Neuronal stem cell (in vitro differentiated cells): ENCODE results near the gene ERICH2.

ENCODE experiments used
- DNase-seq: peaks from one replicate; pipeline ENCODE4 v3.0.0-alpha.2; 2013; ENCODE audit warnings: low spot score
- H2AFZ ChIP-seq: one replicate; pipeline ENCODE4 v1.6.1; 2013; ENCODE audit warnings: mild to moderate bottlenecking, low read length, inconsistent platforms
- H2AK5ac ChIP-seq: 2 replicates; pipeline ENCODE4 v1.6.1; 2013; ENCODE audit warnings: low read depth, mild to moderate bottlenecking, inconsistent platforms, low read length, moderate library complexity, mixed read lengths
- H2BK120ac ChIP-seq: 2 replicates; pipeline ENCODE4 v1.6.1; 2013; ENCODE audit warnings: low read depth, mild to moderate bottlenecking, inconsistent platforms, low read length, moderate library complexity, mixed read lengths
- H2BK12ac ChIP-seq: one replicate; pipeline ENCODE4 v1.6.1; 2013; ENCODE audit warnings: low read length, inconsistent platforms
- H2BK15ac ChIP-seq: 2 replicates; pipeline ENCODE4 v1.6.1; 2013; ENCODE audit warnings: mild to moderate bottlenecking, low read length, inconsistent platforms, mixed read lengths
- H2BK5ac ChIP-seq: one replicate; pipeline ENCODE4 v1.6.1; 2013; ENCODE audit warnings: inconsistent platforms, mild to moderate bottlenecking, low read length, moderate library complexity
- H3K14ac ChIP-seq: one replicate; pipeline ENCODE4 v1.6.1; 2013; ENCODE audit warnings: low read length, inconsistent platforms
- H3K18ac ChIP-seq: 2 replicates; pipeline ENCODE4 v1.6.1; 2013; ENCODE audit warnings: low read length, inconsistent platforms
- H3K23ac ChIP-seq: 2 replicates; pipeline ENCODE4 v1.6.1; 2013; ENCODE audit warnings: low read depth, mild to moderate bottlenecking, mixed read lengths, low read length, inconsistent platforms; ENCODE audit not compliant: poor library complexity
- H3K27ac ChIP-seq: replicated peaks from 3 replicates; pipeline ENCODE4 v1.5.1; 2013; ENCODE audit warnings: low read length, inconsistent platforms
- H3K27me3 ChIP-seq, 3 experiments: 2 replicates each; pipeline ENCODE4 v1.6.1; 2013; ENCODE audit warnings: low read length in 3 of 3, mild to moderate bottlenecking in 2 of 3, inconsistent platforms in 1 of 3, low read depth in 1 of 3, mixed read lengths in 1 of 3, moderate library complexity in 1 of 3; ENCODE audit not compliant: control insufficient read depth in 3 of 3, insufficient read depth in 3 of 3
- H3K36me3 ChIP-seq, 2 donors: replicated peaks in 1 of 2; 2 replicates each; pipeline ENCODE4 v1.6.1; 2013; ENCODE audit warnings: low read length in 2 of 2; ENCODE audit not compliant: control insufficient read depth in 2 of 2, insufficient read depth in 2 of 2
- H3K4ac ChIP-seq: 2 replicates; pipeline ENCODE4 v1.6.1; 2013; ENCODE audit warnings: inconsistent platforms, mild to moderate bottlenecking, low read length, moderate library complexity
- H3K4me1 ChIP-seq, 2 donors: 1 replicate in 1 of 2; 2 replicates in 1 of 2; pipeline ENCODE4 v1.6.1; 2013; ENCODE audit warnings: low read length in 2 of 2, low read depth in 1 of 2; ENCODE audit not compliant: control insufficient read depth in 2 of 2, insufficient read depth in 1 of 2
- H3K4me2 ChIP-seq: one replicate; pipeline ENCODE4 v1.6.1; 2013; ENCODE audit warnings: mild to moderate bottlenecking, low read length, inconsistent platforms; ENCODE audit not compliant: insufficient read depth, poor library complexity, severe bottlenecking
- H3K4me3 ChIP-seq, 2 donors: 2 replicates each; pipeline ENCODE4 v1.5.1; 2013; ENCODE audit warnings: low read length in 2 of 2, mild to moderate bottlenecking in 2 of 2, inconsistent platforms in 1 of 2, moderate library complexity in 1 of 2
- H3K79me1 ChIP-seq: one replicate; pipeline ENCODE4 v1.6.1; 2013; ENCODE audit warnings: low read depth, mild to moderate bottlenecking, inconsistent platforms, low read length, moderate library complexity
- H3K9ac ChIP-seq: one replicate; pipeline ENCODE4 v1.6.1; 2013; ENCODE audit warnings: mild to moderate bottlenecking, low read depth, low read length, inconsistent platforms; ENCODE audit not compliant: poor library complexity
- H3K9me3 ChIP-seq, 2 donors: replicated peaks in 1 of 2; 2 replicates each; pipeline versions ENCODE3 to v1.6.1; 2013; ENCODE audit warnings: low read length in 2 of 2, mild to moderate bottlenecking in 2 of 2, inconsistent platforms in 1 of 2, low read depth in 1 of 2, mixed read lengths in 1 of 2, moderate library complexity in 1 of 2; ENCODE audit not compliant: control insufficient read depth in 2 of 2, insufficient read depth in 1 of 2
- H4K8ac ChIP-seq: one replicate; pipeline ENCODE4 v1.6.1; 2013; ENCODE audit warnings: low read depth, mild to moderate bottlenecking, inconsistent platforms, low read length, moderate library complexity
- H4K91ac ChIP-seq: one replicate; pipeline ENCODE4 v1.6.1; 2013; ENCODE audit warnings: low read length, low read depth, mild to moderate bottlenecking, inconsistent platforms; ENCODE audit not compliant: poor library complexity
- WGBS, 2 donors: extraction: QIAGEN DNeasy Blood & Tissue Kit; methylation state at CpG; one replicate each; pipeline ENCODE4 v1.1.7; 2013; ENCODE audit warnings: missing lambda C conversion rate in 2 of 2, mixed read lengths in 1 of 2; ENCODE audit not compliant: insufficient read length in 2 of 2, insufficient replicate concordance in 1 of 2; ENCODE audit errors: extremely low coverage in 2 of 2; 5-methylcytosine and 5-hydroxymethylcytosine counted together

The ERICH2 gene

DNA sequence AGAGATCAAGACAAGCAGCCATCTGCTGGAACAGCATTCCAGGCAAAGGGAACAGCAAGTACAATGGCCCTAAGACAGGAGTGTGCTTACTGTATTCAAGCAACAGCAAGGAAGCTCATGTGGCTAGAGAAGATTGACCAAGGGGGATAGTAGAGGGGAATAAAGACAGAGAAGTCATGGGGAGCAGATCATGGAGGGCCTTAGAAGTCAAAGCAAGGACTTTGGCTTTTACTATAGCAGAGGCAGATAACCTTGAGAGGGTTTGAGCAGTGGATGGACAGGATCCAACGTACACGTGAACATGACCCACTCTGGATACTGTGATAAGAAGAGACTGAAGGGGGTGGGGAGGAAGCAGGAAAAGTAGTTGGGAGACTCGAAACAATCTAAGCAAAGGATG is 28.2 kb upstream of the ERICH2 start:
- H2AK5ac ChIP-seq, result no peak overlapping the region
- no peaks in the 10 kb centered on the region for H3K4me1 ChIP-seq
- no peak overlapping the region for H2BK15ac ChIP-seq
- H2BK5ac ChIP-seq, result no peak overlapping the region
- no peak overlapping the region for H2AFZ ChIP-seq
- no peaks in the 10 kb centered on the region for H3K36me3 ChIP-seq
- no peak overlapping the region for H3K27ac ChIP-seq
- no peak overlapping the region for H3K4me3 ChIP-seq
- no peak overlapping the region for H3K18ac ChIP-seq
- H3K27me3 ChIP-seq, result peaks cover 0 to 6% (median 0%) of the 10 kb centered on the region in 3 experiments
- DNase-seq, result no peak
- no peak overlapping the region for H3K14ac ChIP-seq
- H4K91ac ChIP-seq, result no peak overlapping the region
- no peak overlapping the region for H3K9ac ChIP-seq
- no peak overlapping the region for H2BK120ac ChIP-seq
- H3K4me2 ChIP-seq, result no peak overlapping the region
- no peaks in the 10 kb centered on the region for H3K9me3 ChIP-seq
- no peak overlapping the region for H3K23ac ChIP-seq
- no peak overlapping the region for H2BK12ac ChIP-seq
- H3K4ac ChIP-seq, result no peak overlapping the region
- WGBS, 2 donors, result no CpG with 5 or more reads among the region's 3 CpGs
- no peaks in the 10 kb centered on the region for H3K79me1 ChIP-seq
- H4K8ac ChIP-seq, result no peak overlapping the region

DNA sequence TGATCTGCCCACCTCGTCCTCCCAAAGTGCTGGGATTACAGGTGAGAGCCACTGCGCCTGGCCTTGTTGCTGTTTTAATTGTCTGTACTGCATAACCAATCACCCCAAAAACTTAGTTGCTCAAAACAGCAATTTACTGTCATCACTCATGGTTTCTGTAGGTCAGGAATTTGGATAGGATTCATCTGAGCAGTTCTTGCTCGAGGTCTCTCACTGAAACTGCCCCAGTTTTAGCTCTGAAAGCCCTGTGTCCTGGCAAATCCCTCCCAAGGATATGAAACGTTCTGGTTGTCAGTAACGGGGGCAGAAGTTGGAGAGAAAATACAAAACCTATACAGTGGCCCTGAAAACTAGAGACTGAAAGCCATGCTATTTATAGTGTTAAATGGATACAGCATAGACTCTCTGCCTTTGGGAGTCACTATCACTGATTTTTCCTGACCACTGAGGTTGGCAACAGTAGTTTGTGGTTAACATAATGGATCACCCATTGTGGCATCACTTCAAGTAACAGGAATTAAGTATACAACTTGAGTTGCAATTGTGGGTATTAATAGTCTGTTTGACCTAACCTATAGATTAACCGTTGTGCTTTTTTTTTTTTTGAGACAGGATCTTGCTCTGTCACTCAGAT is 27.2 kb upstream of the ERICH2 start:
- H3K4me1 ChIP-seq, result no peaks in the 10 kb centered on the region
- no peak overlapping the region for H3K23ac ChIP-seq
- H2BK5ac ChIP-seq, result no peak overlapping the region
- no peaks in the 10 kb centered on the region for H3K79me1 ChIP-seq
- H3K27me3 ChIP-seq, result peaks cover 0 to 10% (median 0%) of the 10 kb centered on the region in 3 experiments
- H3K18ac ChIP-seq, result no peak overlapping the region
- no peak overlapping the region for H3K14ac ChIP-seq
- H3K27ac ChIP-seq, result no peak overlapping the region
- no peaks in the 10 kb centered on the region for H3K9me3 ChIP-seq
- H2BK120ac ChIP-seq, result no peak overlapping the region
- no peaks in the 10 kb centered on the region for H3K36me3 ChIP-seq
- H3K4me2 ChIP-seq, result no peak overlapping the region
- no peak overlapping the region for H2BK15ac ChIP-seq
- no peak overlapping the region for H3K4ac ChIP-seq
- H3K4me3 ChIP-seq, result no peak overlapping the region
- no peak for DNase-seq
- no peak overlapping the region for H2BK12ac ChIP-seq
- H4K91ac ChIP-seq, result no peak overlapping the region
- no peak overlapping the region for H2AFZ ChIP-seq
- H2AK5ac ChIP-seq, result no peak overlapping the region
- H4K8ac ChIP-seq, result no peak overlapping the region
- no CpG with 5 or more reads among the region's 6 CpGs for WGBS, 2 donors
- H3K9ac ChIP-seq, result no peak overlapping the region

DNA sequence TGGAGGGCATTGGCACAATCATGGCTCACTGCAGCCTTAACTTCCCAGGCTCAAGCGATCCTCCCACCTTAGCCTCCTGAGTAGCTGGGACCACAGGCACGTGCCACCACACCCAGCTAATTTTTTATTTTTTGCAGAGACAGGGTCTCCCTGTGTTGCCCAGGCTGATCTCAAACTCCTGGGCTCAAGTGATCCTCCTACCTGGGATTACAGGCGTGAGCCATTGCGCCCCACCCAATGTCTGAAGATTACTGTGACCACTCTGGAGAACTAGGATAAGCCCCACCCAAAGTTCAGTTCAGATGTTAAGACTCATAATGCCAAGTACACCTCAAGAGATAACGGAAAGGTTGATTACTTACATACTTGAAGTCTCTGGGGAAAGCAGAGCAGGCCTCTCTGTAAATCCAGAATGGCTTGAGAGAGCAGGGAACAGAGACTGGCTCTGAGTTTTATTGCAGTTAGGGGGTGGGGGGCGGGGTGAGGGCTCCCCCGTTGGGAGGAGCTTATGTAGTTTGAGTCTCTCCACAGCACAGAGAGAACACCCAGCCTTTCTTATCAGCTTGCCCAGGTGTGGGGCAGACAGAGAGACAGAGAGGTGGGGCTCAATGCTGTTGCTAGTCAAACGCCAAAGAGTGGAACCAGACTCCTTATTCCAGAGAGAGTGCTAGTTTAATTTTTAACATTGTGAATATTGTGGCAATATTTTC is 26.5 kb upstream of the ERICH2 start:
- Histone ChIP-seq H3K79me1 (no peaks in the 10 kb centered on the region), H3K27me3 (peaks cover 0 to 10% (median 0%) of the 10 kb centered on the region in 3 experiments), H3K4ac (no peak overlapping the region), H2BK15ac (no peak overlapping the region), H4K91ac (no peak overlapping the region), H3K9ac (no peak overlapping the region), H3K4me1 (no peaks in the 10 kb centered on the region), H3K14ac (no peak overlapping the region), H3K36me3 (no peaks in the 10 kb centered on the region), H3K18ac (no peak overlapping the region), H3K4me3 (no peak overlapping the region), H2BK5ac (no peak overlapping the region), H3K27ac (no peak overlapping the region), H2BK12ac (no peak overlapping the region), H3K4me2 (no peak overlapping the region), H2AK5ac (no peak overlapping the region), H3K9me3 (no peaks in the 10 kb centered on the region), H2BK120ac (no peak overlapping the region), H3K23ac (no peak overlapping the region), H4K8ac (no peak overlapping the region), H2AFZ (no peak overlapping the region)
- DNase-seq, result no peak
- WGBS, 2 donors, result no CpG with 5 or more reads among the region's 8 CpGs

DNA sequence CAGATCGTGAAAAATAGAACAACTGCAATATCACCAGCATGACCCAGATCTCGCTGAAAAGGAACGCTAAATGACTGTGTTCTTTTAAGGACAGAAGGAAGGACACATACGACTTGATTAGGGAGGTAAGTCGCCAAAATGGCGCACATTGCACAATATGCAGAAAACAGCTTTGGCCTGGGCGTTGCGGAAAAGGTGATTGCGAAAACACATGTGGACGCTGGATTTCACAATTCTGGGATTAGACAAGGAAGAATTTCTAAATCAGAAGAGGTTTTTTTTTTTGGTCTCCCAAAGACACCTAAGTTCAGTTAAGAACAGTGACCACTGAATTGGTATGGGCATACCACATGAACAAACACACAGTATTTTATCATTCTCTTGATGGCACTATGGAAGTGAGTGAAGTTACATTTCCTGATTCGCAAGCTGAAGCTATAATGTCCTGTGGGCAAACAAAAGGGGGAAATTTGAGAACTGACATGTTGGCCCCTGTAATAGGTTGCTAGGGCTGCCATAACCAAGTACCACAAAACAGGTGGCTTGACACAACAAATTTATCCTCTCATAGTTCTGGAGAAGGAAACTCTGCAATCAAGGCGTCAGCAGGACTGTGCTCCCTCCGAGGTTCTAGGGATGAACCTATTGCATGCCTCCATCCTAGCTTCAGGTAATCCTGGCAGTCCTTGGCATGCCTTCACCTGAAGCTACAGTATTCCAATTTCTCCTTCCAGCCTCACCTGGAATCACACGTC is 25.8 kb upstream of the ERICH2 start:
- WGBS, 2 donors, result no CpG with 5 or more reads among the region's 14 CpGs
- H3K4me1 ChIP-seq, result no peaks in the 10 kb centered on the region
- no peak overlapping the region for H4K91ac ChIP-seq
- H3K27ac ChIP-seq, result no peak overlapping the region
- H2BK120ac ChIP-seq, result no peak overlapping the region
- H2AK5ac ChIP-seq, result no peak overlapping the region
- H3K18ac ChIP-seq, result no peak overlapping the region
- no peak overlapping the region for H3K14ac ChIP-seq
- peaks cover 0 to 10% (median 0%) of the 10 kb centered on the region in 3 experiments for H3K27me3 ChIP-seq
- no peaks in the 10 kb centered on the region for H3K79me1 ChIP-seq
- no peak overlapping the region for H2BK12ac ChIP-seq
- no peak overlapping the region for H3K23ac ChIP-seq
- H3K4me2 ChIP-seq, result no peak overlapping the region
- no peak overlapping the region for H2BK15ac ChIP-seq
- no peak overlapping the region for H3K4ac ChIP-seq
- no peak overlapping the region for H3K9ac ChIP-seq
- no peak overlapping the region for H4K8ac ChIP-seq
- H2BK5ac ChIP-seq, result no peak overlapping the region
- no peak overlapping the region for H3K4me3 ChIP-seq
- H3K36me3 ChIP-seq, result no peaks in the 10 kb centered on the region
- H2AFZ ChIP-seq, result no peak overlapping the region
- no peaks in the 10 kb centered on the region for H3K9me3 ChIP-seq
- no peak for DNase-seq
